ENCODE measurements around the gene EIF5. TPM values are rescaled to one million over a fixed set of nuclear protein-coding genes. Genes with fewer than 3 reads are reported as not detected.
"Not testable (repeated sequence)": the region's sequence is repeated elsewhere in the genome, so short reads cannot be mapped to it uniquely, and the experiment has no call there.

EIF5 gene
- total RNA-seq, 1 experiment from 2014 or later = 299 TPM

- in situ Hi-C loops (cut with HindIII; ENCODE audit: low sequenced_read_pairs); DNase-seq (ENCODE audit: low spot score): not testable (repeated sequence)
These were observed 23.5 kb downstream of the EIF5 start for GRCh38 chr14:103357552-103357951.

GRCh38 chr14:103360548-103360947 is 26.5 kb downstream of the EIF5 start:
- in situ Hi-C loops (cut with HindIII; ENCODE audit: low sequenced_read_pairs) = no loop called here
- DNase-seq (ENCODE audit: low spot score) = no peak

GRCh38 chr14:103361867-103362266 is 27.8 kb downstream of the EIF5 start:
- in situ Hi-C loops (cut with HindIII; ENCODE audit: low sequenced_read_pairs) = no loop called here
- DNase-seq (ENCODE audit: low spot score) = no peak

- DNase-seq (ENCODE audit: low spot score) = no peak
- in situ Hi-C loops (cut with HindIII; ENCODE audit: low sequenced_read_pairs) = no loop called here
These were observed 28.7 kb downstream of the EIF5 start for GRCh38 chr14:103362780-103363179.

GRCh38 chr14:103366741-103367140 is 32.7 kb downstream of the EIF5 start:
- in situ Hi-C loops (cut with HindIII; ENCODE audit: low sequenced_read_pairs) = no loop called here
- no peak for DNase-seq (ENCODE audit: low spot score)

- no peak for DNase-seq (ENCODE audit: low spot score)
- in situ Hi-C loops (cut with HindIII; ENCODE audit: low sequenced_read_pairs) = no loop called here
These were observed 34.0 kb downstream of the EIF5 start for GRCh38 chr14:103367995-103368394.

GRCh38 chr14:103370087-103370486 is 36.0 kb downstream of the EIF5 start:
- in situ Hi-C loops (cut with HindIII; ENCODE audit: low sequenced_read_pairs) = no loop called here

GRCh38 chr14:103372017-103372416 is 38.0 kb downstream of the EIF5 start:
- in situ Hi-C loops (cut with HindIII; ENCODE audit: low sequenced_read_pairs) = no loop called here
- no peak for DNase-seq (ENCODE audit: low spot score)

More at GRCh38 chr14:103370087-103370486, 36.0 kb downstream of the EIF5 start:
- DNase-seq (ENCODE audit: low spot score) = no peak

- in situ Hi-C loops (cut with HindIII; ENCODE audit: low sequenced_read_pairs) = no loop called here
- no peak for DNase-seq (ENCODE audit: low spot score)
These were observed 38.7 kb downstream of the EIF5 start for GRCh38 chr14:103372552-103373304.

GRCh38 chr14:103374121-103374520 is 40.1 kb downstream of the EIF5 start:
- no peak for DNase-seq (ENCODE audit: low spot score)
- in situ Hi-C loops (cut with HindIII; ENCODE audit: low sequenced_read_pairs) = no loop called here

GRCh38 chr14:103377522-103378037 is 43.5 kb downstream of the EIF5 start:
- DNase-seq (ENCODE audit: low spot score) = no peak
- in situ Hi-C loops (cut with HindIII; ENCODE audit: low sequenced_read_pairs) = no loop called here

GRCh38 chr14:103378038-103378854 is 44.2 kb downstream of the EIF5 start:
- in situ Hi-C loops (cut with HindIII; ENCODE audit: low sequenced_read_pairs) = no loop called here
- no peak for DNase-seq (ENCODE audit: low spot score)

- in situ Hi-C loops (cut with HindIII; ENCODE audit: low sequenced_read_pairs) = loop anchor here (5.0 kb wide), 1 partner anchor 39 kb away; no protein-coding TSS in a partner anchor
- no peak for DNase-seq (ENCODE audit: low spot score)
These were observed 46.8 kb downstream of the EIF5 start for GRCh38 chr14:103380719-103381377.

GRCh38 chr14:103382376-103382775 is 48.3 kb downstream of the EIF5 start:
- in situ Hi-C loops (cut with HindIII; ENCODE audit: low sequenced_read_pairs) = loop anchor here (5.0 kb wide), 1 partner anchor 40 kb away; no protein-coding TSS in a partner anchor
- DNase-seq (ENCODE audit: low spot score) = no peak

GRCh38 chr14:103384450-103385151 is 50.6 kb downstream of the EIF5 start:
- peak; percentile 30 for DNase-seq (ENCODE audit: low spot score)
- in situ Hi-C loops (cut with HindIII; ENCODE audit: low sequenced_read_pairs) = loop anchor here (5.0 kb wide), 1 partner anchor 42 kb away; no protein-coding TSS in a partner anchor

GRCh38 chr14:103385152-103385928 is 51.3 kb downstream of the EIF5 start, which contains the start of gene MARK3:
TSS of gene MARK3 (plus strand) at chr14:103385415. CDS start at chr14:103386030, 615 bp downstream.
- in situ Hi-C loops (cut with HindIII; ENCODE audit: low sequenced_read_pairs) = no loop called here
- peak; percentile 96 for DNase-seq (ENCODE audit: low spot score)

- peak; percentile 20 for DNase-seq (ENCODE audit: low spot score)
- in situ Hi-C loops (cut with HindIII; ENCODE audit: low sequenced_read_pairs) = no loop called here
These were observed 52.1 kb downstream of the EIF5 start for GRCh38 chr14:103385929-103386712.

Data from G401 (cell line).